Activated CD8-positive, alpha-beta memory T cell treated with anti-CD3 and anti-CD28 coated beads, Interleukin-2, amount 10 ng/mL, durations not matched to agents 7 days and 5 days (primary cell): ENCODE results near the gene STRIP2. TPM values are rescaled to one million over a fixed set of nuclear protein-coding genes. Genes with fewer than 3 reads are reported as not detected.
"Not testable (repeated sequence)": the region's sequence is repeated elsewhere in the genome, so short reads cannot be mapped to it uniquely, and the experiment has no call there.

Experiments used
- ATAC-seq: fragments of 150-1000 bp; cut with Tn5 transposase; one replicate; pipeline ENCODE4 v1.10.0; 2021; ENCODE audit warnings: moderate library complexity
- CTCF ChIA-PET: fragments of 350-600 bp; sonication (Branson Sonifier 250); formaldehyde crosslinking; loops from one replicate; lab custom pipeline; 2021; ENCODE audit warnings: antibody characterized with exemption; lab: Charles Lee
- DNase-seq: peaks from one replicate; pipeline ENCODE4 v3.0.0-alpha.2; 2020
- H3K27ac Mint-ChIP-seq: one replicate; pipeline ENCODE4 v1.8.0; 2021; ENCODE audit warnings: mild to moderate bottlenecking, mixed read lengths
- H3K27me3 Mint-ChIP-seq: one replicate; pipeline ENCODE4 v1.8.0; 2021; ENCODE audit warnings: mixed read lengths
- H3K36me3 Mint-ChIP-seq: one replicate; pipeline ENCODE4 v1.8.0; 2021; ENCODE audit warnings: mild to moderate bottlenecking, mixed read lengths
- H3K4me1 Mint-ChIP-seq: one replicate; pipeline ENCODE4 v1.8.0; 2021; ENCODE audit warnings: mixed read lengths
- H3K4me3 Mint-ChIP-seq: one replicate; pipeline ENCODE4 v1.8.0; 2021; ENCODE audit warnings: mild to moderate bottlenecking, moderate library complexity, mixed read lengths
- H3K9me3 Mint-ChIP-seq: one replicate; pipeline ENCODE4 v1.8.0; 2022; ENCODE audit warnings: low read depth, mixed read lengths
- total RNA-seq, 2 experiments: library from RNA; stranded (reverse); gene quantifications; one replicate each; pipeline ENCODE4 v1.2.3, GENCODE V29; 2021

The STRIP2 gene
- total RNA-seq, 2 experiments from 2014 or later: 15.6 to 19.0 TPM

DNA sequence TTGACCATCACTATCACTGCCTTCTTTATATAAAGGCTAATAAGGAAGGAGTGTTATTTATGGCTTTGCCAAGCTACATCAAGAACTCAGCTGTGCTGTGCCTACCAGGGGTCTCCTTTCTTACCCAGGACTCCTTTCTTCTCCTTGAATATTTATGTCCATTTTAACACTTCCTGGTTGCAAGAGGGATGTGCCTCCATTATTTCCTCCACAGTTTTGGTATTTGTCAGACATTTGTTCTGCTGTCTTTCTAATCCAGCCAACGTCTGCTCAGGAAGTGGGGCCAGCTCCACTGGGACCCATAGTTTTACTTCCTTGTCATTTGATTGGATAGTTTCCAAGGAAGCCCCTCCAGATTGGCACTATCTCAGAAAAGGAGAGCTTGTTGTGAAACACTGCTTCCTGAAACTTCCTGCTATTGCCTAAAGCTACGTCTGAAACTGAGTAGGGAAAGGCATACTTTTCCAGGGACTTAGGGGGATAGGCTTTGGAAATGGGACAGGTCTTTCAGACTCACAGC is 6.6 kb upstream of the STRIP2 start:
- Mint-ChIP-seq H3K4me1 (peaks cover 7% of the 10 kb centered on the region), H3K36me3 (peaks cover 4% of the 10 kb centered on the region), H3K27ac (no peak overlapping the region), H3K4me3 (no peak overlapping the region), H3K27me3 (peaks cover under 1% of the 10 kb centered on the region), H3K9me3 (no peaks in the 10 kb centered on the region)
- CTCF ChIA-PET: interaction anchor here (1.2 kb wide), 1 partner anchor 11 kb away, joined by 4 read pairs; no protein-coding TSS in a partner anchor
- no peak for ATAC-seq
- no peak for DNase-seq

DNA sequence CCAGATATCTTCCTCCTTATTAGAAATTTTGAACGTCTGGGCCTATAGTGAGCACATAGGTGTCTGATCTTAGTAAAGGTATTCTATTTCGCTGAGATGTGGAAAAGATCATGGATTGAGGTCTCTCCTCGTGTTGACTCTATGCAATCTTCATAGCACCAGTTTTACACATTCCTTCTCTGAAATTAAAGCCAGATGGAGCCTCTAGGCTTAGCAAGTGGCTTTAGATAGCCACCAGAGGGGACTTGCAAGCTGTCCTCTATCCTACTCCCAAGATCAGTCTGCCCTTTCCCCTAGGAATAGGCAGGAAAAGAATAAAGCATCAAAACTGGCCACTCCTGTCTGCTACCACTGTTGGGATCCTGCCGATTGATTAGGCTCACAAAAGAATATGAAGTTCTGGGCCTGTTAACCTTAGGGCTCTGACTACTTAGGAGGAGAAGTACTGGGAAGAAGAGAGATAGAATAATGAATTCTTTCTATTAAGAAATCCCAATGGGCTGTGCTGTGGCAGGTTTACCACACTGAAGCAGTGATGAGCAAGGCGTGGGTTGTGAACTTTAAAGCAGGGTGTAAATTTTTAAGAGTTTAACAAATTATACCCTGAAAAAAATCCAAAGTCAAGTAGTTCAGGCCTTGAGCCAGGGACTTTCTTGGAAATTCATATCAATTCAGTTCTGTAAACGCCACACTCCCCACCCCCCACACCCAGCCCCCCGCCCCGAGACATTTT is 2.2 kb upstream of the STRIP2 start:
- H3K9me3 Mint-ChIP-seq: no peaks in the 10 kb centered on the region
- DNase-seq (no peak), ATAC-seq (no peak)
- no peak overlapping the region for H3K4me3 Mint-ChIP-seq
- no peaks in the 10 kb centered on the region for H3K36me3 Mint-ChIP-seq
- peaks cover 9% of the 10 kb centered on the region for H3K27me3 Mint-ChIP-seq
- CTCF ChIA-PET: interaction anchor here (1.7 kb wide), 1 partner anchor 64 kb away, joined by 3 read pairs; no protein-coding TSS in a partner anchor
- H3K27ac Mint-ChIP-seq: no peak overlapping the region
- peaks cover 26% of the 10 kb centered on the region for H3K4me1 Mint-ChIP-seq

DNA sequence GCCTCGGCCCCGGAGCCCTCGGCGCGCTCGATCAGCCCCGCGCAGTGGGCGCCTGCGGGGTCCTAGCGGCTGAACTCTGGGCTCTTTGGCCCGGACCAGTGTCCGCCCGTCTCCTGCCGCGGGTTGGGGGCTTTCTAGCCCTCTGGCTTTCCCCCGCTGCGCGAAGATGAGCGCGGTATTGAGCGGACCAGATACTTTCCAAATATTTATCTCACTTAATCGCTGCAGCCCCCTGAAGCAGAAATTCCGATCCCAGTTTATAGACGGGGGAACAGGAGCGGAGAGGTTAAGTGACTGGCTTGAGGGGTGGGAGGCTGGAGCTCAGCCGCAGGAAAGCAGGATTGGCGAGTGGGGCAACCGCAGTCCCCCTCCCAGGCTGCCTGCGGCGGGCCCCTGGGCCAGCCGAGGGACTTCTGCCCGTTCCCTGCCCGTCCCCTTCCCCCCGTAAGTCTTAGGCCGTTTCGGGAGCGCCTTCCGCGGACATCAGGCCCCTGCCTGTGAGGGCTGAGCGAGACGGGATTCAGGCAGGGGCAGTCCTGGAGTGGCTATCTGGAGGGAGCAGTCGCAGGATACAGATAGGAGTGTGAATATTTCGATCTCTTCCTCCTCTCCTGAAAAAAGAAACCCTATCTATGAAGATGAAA is 565 bp downstream of the STRIP2 start:
- H3K4me3 Mint-ChIP-seq: peak overlapping the region; percentile 91
- DNase-seq (peak; percentile 41), ATAC-seq (no peak)
- CTCF ChIA-PET: interaction anchor here (0.8 to 4.5 kb wide), 12 partner anchors 8 to 395 kb away, joined by 3 to 33 read pairs (median 6); no protein-coding TSS in a partner anchor
- H3K27ac Mint-ChIP-seq: peak overlapping the region; percentile 62
- H3K4me1 Mint-ChIP-seq: peaks cover 38% of the 10 kb centered on the region
- H3K36me3 Mint-ChIP-seq: peaks cover 6% of the 10 kb centered on the region
- no peaks in the 10 kb centered on the region for H3K9me3 Mint-ChIP-seq
- peaks cover 9% of the 10 kb centered on the region for H3K27me3 Mint-ChIP-seq

DNA sequence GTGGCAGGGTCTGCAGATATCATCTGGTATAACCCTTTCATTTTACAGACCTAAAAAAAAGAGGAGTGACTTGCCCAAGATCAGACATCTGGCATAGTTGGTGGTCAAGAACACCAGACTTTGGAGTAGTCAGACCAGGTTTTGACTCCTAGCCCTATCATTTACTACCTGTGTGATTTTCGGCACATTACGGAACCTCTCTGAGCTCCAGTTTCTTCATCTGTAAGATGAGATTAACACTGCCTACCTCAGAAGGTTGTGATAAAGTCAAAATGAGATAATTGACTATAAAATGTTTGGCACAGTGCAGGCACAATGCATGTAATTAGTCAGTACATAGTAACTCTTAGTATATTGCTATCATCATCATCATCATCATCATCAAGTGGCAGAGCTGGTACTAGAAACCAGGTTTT is 1.2 kb downstream of the STRIP2 start:
- H3K36me3 Mint-ChIP-seq: peaks cover 12% of the 10 kb centered on the region
- no peaks in the 10 kb centered on the region for H3K9me3 Mint-ChIP-seq
- ATAC-seq (no peak), DNase-seq (no peak)
- H3K27me3 Mint-ChIP-seq: peaks cover 9% of the 10 kb centered on the region
- peaks cover 45% of the 10 kb centered on the region for H3K4me1 Mint-ChIP-seq
- H3K27ac Mint-ChIP-seq: peak overlapping the region; percentile 61
- H3K4me3 Mint-ChIP-seq: peak overlapping the region; percentile 91
- CTCF ChIA-PET: interaction anchor here (1.1 to 4.5 kb wide), 3 partner anchors 59 to 389 kb away, joined by 3 to 33 read pairs (median 9); no protein-coding TSS in a partner anchor

DNA sequence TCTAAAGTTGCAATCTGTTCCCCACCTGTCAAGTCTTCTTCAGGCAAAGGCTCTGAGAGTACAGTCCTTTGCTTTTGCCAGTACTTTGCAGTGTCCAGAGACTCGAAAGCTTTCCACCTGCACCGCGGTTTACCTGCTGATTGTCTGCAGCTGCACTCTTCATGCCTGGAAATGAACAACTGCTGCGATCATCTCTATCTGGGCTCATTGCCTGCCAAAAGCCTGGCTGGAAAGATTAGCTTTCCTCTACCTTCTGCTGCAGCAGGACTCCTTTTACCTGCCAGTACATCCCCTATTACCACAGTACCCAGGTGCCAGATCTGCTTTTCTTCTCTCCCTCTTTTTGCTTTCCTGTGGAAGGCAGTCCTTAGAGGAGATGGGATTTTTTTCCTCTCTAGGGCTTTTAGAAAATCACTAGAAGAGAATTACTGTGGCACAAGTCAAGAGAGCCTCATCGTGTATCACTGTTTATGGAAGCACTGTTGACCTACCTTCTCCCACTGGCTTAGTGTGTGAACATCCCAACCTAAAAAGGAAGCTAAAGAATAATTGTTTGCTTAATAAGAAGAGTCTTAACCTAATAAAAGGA is 2.2 kb downstream of the STRIP2 start:
- Mint-ChIP-seq H3K4me3 (peak overlapping the region; percentile 34), H3K27ac (no peak overlapping the region), H3K9me3 (no peaks in the 10 kb centered on the region), H3K4me1 (peaks cover 45% of the 10 kb centered on the region), H3K27me3 (peaks cover 9% of the 10 kb centered on the region), H3K36me3 (peaks cover 19% of the 10 kb centered on the region)
- DNase-seq (no peak), ATAC-seq (no peak)
- CTCF ChIA-PET: interaction anchor here (1.1 to 4.5 kb wide), 2 partner anchors 60 to 69 kb away, joined by 3 to 33 read pairs; no protein-coding TSS in a partner anchor

DNA sequence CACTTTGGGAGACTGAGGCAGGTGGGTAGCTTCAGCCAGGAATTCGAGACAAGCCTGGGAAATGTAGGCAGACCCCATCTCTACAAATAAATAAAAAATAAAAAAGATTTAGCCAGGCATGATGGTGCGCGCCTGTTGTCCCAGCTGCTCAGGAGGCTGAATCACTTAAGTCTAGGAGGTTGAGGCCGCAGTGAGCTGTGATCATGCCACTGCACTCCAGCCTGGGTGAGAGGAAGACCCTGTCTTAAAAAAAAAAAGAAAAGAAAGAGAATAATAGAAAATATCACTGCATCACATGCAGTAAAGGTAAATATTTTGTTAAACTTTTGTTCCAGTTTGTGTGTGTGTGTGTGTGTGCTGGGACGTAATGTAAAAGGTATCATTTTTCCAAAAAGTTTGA is 3.0 kb downstream of the STRIP2 start:
- CTCF ChIA-PET: interaction anchor here (4.5 kb wide), 1 partner anchor 60 kb away, joined by 33 read pairs; no protein-coding TSS in a partner anchor
- DNase-seq (no peak), ATAC-seq (no peak)
- H3K36me3 Mint-ChIP-seq: peaks cover 22% of the 10 kb centered on the region
- no peak overlapping the region for H3K4me3 Mint-ChIP-seq
- H3K4me1 Mint-ChIP-seq: peaks cover 45% of the 10 kb centered on the region
- peaks cover 9% of the 10 kb centered on the region for H3K27me3 Mint-ChIP-seq
- no peaks in the 10 kb centered on the region for H3K9me3 Mint-ChIP-seq
- H3K27ac Mint-ChIP-seq: no peak overlapping the region

DNA sequence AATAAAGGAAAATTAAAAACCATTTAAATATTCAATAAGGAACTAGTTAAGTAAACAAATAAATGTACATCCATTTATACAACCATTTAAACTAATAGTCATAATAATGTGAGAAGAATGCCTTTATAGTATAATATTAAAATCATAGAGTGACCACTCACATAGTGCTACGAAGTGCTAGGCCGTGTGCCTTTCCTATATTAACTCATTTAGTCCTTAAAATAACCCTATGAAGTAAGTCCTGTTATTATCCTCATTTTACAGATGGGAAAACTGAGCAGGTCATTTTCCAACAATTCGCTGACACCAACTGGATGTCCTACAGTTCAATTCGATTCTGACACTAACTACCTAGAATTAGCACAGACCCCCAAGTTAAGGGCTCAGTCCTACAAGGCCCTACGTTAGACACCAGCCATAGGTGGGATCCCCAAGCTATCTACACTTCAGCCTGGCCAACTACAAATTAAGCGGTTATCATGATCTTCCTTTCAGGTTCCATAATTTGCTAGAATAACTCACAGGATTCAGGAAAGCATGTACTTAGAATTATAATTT is 4.1 kb downstream of the STRIP2 start:
- CTCF ChIA-PET: interaction anchor here (1.4 to 1.7 kb wide), 3 partner anchors 65 to 220 kb away, joined by 3 to 6 read pairs (median 5); no protein-coding TSS in a partner anchor
- no peak for DNase-seq
- H3K9me3 Mint-ChIP-seq: no peaks in the 10 kb centered on the region
- H3K27me3 Mint-ChIP-seq: peaks cover 1% of the 10 kb centered on the region
- H3K4me3 Mint-ChIP-seq: peak overlapping the region; percentile 12
- H3K36me3 Mint-ChIP-seq: peaks cover 22% of the 10 kb centered on the region
- peaks cover 38% of the 10 kb centered on the region for H3K4me1 Mint-ChIP-seq
- no peak for ATAC-seq
- H3K27ac Mint-ChIP-seq: peak overlapping the region; percentile 67

DNA sequence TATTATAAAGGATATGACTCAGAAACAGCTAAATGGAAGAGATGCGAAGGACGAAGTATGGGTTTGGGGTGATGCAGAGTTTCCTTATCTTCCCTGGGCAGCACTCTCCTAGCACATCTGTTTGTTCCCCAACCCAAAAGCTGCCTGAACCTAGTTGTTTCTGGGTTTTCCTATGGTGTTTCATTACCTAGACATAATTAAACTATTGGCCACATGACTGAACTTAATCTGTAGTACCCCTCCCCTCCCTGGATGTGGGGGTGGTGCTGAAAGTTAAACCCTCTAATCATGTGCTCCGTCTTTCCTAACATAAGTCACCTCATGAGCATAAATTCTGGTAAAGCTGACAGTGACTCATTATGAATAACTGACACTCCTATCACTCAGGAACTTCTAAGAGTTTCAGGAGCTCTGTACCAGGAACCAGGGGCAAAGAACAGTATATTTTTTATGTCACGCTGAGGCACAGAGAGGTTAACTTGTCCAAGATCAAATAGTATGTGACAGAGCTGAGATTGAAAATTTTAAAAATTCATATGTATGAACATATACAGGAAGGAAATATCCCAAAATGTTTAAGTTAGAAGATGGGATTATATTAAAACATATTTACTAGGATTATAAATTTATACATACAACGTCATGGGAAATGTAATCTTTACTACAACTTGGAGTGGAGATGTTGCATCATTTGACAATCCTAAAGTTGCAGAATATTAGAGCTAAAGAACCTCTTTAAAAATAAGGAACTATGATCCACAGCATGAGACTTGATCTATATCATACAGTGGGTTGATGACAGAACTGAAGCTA is 4.8 kb downstream of the STRIP2 start:
- ATAC-seq (no peak), DNase-seq (peak; percentile 46)
- Mint-ChIP-seq H3K36me3 (peaks cover 26% of the 10 kb centered on the region), H3K4me1 (peaks cover 36% of the 10 kb centered on the region), H3K4me3 (peak overlapping the region; percentile 50), H3K9me3 (no peaks in the 10 kb centered on the region), H3K27me3 (no peaks in the 10 kb centered on the region), H3K27ac (peak overlapping the region; percentile 75)
- CTCF ChIA-PET: interaction anchor here (0.9 to 1.7 kb wide), 5 partner anchors 33 to 220 kb away, joined by 3 to 6 read pairs (median 4); no protein-coding TSS in a partner anchor

DNA sequence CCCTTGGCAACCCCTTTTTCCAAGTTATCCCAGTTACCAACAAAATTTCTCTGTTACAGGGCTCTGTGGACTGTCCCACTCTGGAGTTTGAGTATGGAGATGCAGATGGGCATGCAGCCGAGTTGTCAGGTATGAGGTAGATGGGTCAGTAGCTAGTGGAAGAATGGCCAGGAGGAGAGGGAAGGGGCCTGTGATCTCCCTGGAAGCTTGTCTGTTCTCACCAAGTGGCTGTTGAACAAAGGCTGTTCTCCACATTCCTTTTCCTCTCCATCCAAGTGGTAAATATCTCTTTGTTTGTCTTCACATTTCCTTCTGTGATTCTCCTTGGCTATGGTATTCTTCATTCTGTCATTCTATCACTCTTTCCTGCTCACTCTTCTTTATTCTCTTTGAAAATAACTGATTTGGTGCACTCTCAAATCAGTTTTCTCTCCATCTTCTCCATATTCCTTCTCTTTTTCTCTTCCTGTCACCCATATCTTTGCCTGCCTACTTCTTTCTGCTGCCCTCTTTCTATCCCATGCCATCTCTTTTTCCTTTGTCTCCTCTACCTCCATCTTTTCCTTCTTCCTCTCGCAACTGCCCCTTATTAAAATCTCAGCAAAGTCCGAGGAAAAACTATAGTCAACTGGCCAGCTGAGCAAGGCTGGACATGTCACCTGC is 5.9 kb downstream of the STRIP2 start:
- ATAC-seq (no peak), DNase-seq (no peak)
- H3K36me3 Mint-ChIP-seq: peaks cover 36% of the 10 kb centered on the region
- H3K4me1 Mint-ChIP-seq: peaks cover 35% of the 10 kb centered on the region
- CTCF ChIA-PET: interaction anchor here (0.9 to 2.3 kb wide), 5 partner anchors 67 to 221 kb away, joined by 3 to 8 read pairs (median 5); no protein-coding TSS in a partner anchor
- H3K9me3 Mint-ChIP-seq: no peaks in the 10 kb centered on the region
- no peak overlapping the region for H3K4me3 Mint-ChIP-seq
- H3K27ac Mint-ChIP-seq: peak overlapping the region; percentile 11
- no peaks in the 10 kb centered on the region for H3K27me3 Mint-ChIP-seq

DNA sequence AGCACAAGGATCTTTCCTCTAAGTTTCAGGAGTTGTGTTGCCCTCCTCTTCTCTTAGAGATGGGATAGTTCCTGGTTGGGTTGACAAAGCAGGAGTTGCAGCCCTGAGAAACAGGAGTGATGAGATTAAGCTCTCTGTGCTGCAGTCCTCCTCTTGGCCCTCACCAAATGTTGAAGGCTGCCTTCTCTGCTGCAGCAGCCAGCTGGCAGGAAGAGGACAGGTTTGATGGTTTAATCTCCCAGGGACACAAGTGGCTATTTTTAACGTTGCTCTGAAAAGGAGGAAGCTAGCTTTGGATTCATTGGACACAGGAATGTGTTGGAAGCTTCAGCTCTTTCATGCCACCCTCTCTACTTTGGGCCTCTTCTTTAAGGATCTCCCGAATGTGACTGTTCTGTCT is 9.4 kb downstream of the STRIP2 start:
- Mint-ChIP-seq H3K27ac (no peak overlapping the region), H3K9me3 (no peaks in the 10 kb centered on the region), H3K27me3 (no peaks in the 10 kb centered on the region), H3K36me3 (peaks cover 64% of the 10 kb centered on the region), H3K4me1 (peaks cover 15% of the 10 kb centered on the region), H3K4me3 (no peak overlapping the region)
- CTCF ChIA-PET: interaction anchor here (0.7 to 1.3 kb wide), 2 partner anchors 10 to 17 kb away, joined by 3 read pairs; partner anchors contain the start of gene STRIP2
- ATAC-seq: no peak
- no peak for DNase-seq

DNA sequence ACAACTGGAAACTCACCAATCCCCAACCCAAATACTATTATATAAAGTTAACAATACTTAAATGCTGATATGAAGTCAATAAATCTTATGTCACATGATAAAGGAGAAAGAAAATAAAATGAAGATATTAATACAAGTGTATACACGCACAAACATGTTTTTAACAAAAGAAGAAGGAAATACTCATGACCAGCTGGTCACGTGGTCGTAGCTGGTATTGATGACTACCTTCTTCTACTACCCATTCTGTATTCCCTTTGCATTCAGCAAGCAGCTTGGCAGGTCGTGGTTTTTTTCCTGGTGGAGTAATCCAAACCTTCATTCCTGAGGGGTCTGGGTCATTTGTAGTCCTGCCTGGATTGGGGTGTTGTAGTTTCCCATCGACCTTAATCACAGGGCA is 10.5 kb downstream of the STRIP2 start:
- H3K4me1 Mint-ChIP-seq, H3K9me3 Mint-ChIP-seq, H3K27me3 Mint-ChIP-seq, H3K4me3 Mint-ChIP-seq, ATAC-seq, DNase-seq, CTCF ChIA-PET, H3K27ac Mint-ChIP-seq: not testable (repeated sequence)
- H3K36me3 Mint-ChIP-seq: peaks cover 69% of the 10 kb centered on the region

DNA sequence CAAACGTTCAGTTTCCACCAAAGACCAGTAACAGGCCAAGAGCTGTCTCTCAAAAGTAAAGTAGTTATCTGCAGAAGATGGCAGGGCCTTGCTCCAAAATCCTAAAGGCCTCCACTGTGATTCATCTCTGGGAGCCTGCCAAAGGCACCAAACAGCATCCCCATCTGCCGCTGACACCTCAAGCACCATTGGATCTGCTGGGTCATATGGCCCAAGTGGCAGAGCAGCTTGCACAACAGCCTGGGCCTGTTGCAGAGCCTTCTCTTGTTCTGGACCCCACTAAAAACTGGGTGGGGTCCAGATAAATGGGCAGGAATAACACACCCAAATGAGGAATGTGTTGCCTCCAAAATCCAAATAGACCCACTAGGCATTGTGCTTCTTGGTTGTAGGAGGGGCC is 12.7 kb downstream of the STRIP2 start:
- CTCF ChIA-PET, H3K4me1 Mint-ChIP-seq, H3K27ac Mint-ChIP-seq, H3K9me3 Mint-ChIP-seq, DNase-seq, ATAC-seq, H3K27me3 Mint-ChIP-seq, H3K4me3 Mint-ChIP-seq: not testable (repeated sequence)
- H3K36me3 Mint-ChIP-seq: peaks cover 65% of the 10 kb centered on the region
